ENCODE results near the gene SMARCAL1. TPM values are rescaled to one million over a fixed set of nuclear protein-coding genes. Genes with fewer than 3 reads are reported as not detected.
A peak's percentile ranks its signal among the peaks of the same experiment; 100 is the strongest.

Gene SMARCAL1
- total RNA-seq, 1 donor = 20.3 TPM

DNA sequence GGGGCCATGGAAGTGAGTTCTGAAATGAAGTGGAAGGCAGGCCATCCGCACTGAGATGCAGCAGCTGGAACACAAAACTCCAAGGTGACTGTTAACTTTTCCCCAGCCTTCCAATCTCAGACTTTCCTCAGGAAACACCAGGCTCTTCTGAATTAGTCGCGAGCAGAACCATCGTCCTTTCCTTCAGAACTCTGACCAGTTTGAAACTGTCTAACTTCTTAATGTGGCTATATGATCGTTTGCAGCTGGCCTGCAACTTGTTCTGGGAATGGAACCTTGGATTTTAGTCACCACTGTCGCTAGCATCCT is 85.7 kb downstream of the SMARCAL1 start:
- TF ChIP-seq, protein P1, sequence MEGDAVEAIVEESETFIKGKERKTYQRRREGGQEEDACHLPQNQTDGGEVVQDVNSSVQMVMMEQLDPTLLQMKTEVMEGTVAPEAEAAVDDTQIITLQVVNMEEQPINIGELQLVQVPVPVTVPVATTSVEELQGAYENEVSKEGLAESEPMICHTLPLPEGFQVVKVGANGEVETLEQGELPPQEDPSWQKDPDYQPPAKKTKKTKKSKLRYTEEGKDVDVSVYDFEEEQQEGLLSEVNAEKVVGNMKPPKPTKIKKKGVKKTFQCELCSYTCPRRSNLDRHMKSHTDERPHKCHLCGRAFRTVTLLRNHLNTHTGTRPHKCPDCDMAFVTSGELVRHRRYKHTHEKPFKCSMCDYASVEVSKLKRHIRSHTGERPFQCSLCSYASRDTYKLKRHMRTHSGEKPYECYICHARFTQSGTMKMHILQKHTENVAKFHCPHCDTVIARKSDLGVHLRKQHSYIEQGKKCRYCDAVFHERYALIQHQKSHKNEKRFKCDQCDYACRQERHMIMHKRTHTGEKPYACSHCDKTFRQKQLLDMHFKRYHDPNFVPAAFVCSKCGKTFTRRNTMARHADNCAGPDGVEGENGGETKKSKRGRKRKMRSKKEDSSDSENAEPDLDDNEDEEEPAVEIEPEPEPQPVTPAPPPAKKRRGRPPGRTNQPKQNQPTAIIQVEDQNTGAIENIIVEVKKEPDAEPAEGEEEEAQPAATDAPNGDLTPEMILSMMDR (IDR thresholded peaks at IDR 0.05; ENCODE audit: insufficient read depth, low read depth, low read length) = no peak
- peak overlapping the region; percentile 92 for H3K4me3 ChIP-seq (ENCODE audit: low read depth, low read length)
- DNase-seq (ENCODE audit: low read depth) = no peak

DNA sequence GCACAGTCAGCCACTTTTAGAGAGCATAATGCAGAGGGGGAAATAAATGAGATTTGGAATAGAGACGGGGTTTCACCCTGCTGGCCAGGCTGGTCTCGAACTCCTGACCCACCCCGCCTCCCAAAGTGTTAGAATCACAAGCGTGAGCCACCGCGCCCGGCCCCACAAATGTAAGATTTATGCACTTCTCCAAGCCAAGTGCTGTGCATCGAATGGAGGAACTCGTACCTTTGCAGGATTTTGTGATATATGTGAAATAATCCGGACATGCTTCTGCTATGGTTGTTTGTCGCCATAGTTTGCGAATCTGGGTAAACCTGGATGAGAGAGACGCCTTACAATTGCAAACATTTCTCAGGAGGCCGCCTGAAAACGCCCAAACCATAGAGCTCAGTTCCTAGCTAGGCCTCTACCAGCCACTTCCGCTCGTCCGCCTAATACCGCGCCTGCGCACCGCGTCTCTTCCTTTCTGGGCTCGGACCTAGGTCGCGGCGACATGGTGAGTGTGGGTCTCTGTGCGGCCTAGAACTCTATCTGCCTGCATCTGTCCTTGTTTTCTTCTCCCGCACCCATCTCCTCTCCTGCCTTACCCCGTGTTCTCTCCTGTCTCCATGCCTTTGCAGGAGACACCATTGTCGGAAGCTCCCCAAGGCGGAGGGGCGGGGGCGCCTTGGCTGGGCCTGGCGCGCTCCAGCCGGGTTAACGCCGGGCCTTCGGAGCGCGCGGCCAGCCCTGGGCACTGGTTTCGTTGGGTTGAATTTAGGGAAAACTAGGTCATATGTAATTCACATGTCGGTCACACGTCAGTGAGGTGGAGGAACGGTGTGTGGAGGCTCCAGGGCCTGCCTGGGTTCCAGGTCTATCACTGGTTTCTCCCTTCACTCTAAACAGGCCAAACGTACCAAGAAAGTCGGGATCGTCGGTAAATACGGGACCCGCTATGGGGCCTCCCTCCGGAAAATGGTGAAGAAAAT is 86.4 kb downstream of the SMARCAL1 start, which contains the start of gene RPL37A:
Gene RPL37A, plus strand, starts transcription at position 466 of the 974 bp plus-strand sequence. Its CDS starts 31 bp downstream, at position 497.
- TF ChIP-seq, protein P1 (IDR thresholded peaks at IDR 0.05; ENCODE audit: insufficient read depth, low read depth, low read length) = no peak
- peak; percentile 97 for DNase-seq (ENCODE audit: low read depth)
- peak within 1 kb of the TSS; percentile 92 for H3K4me3 ChIP-seq (ENCODE audit: low read depth, low read length)

- no peak for DNase-seq (ENCODE audit: low read depth)
- TF ChIP-seq, protein P1 (IDR thresholded peaks at IDR 0.05; ENCODE audit: insufficient read depth, low read depth, low read length) = no peak
- H3K4me3 ChIP-seq (ENCODE audit: low read depth, low read length) = peak overlapping the region; percentile 92
Observed at GRCh38 chr2:216499641-216500218, 87.4 kb downstream of the SMARCAL1 start.

DNA sequence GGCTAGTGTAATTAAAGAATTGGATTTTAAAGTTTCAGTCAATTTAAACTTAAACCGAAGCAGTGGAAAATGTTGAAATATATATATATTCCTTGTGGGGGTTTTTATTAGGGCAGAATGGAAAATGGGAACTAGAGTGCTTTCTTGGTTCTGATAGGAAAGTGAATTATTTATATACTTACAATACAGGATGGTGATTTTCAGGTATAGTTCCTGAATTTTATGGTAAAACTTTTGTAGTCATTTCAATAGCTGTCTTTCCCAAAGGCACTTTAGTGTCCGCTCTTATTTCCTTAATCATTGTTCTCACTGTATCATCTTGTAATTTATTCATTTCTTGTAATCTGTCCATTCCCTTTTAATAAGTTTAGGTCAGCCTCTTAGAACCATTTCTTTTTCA is 88.3 kb downstream of the SMARCAL1 start:
- peak overlapping the region; percentile 92 for H3K4me3 ChIP-seq (ENCODE audit: low read depth, low read length)
- TF ChIP-seq, protein P1 (IDR thresholded peaks at IDR 0.05; ENCODE audit: insufficient read depth, low read depth, low read length) = no peak
- DNase-seq (ENCODE audit: low read depth) = no peak

- no peak for DNase-seq (ENCODE audit: low read depth)
- no peak overlapping the region for H3K4me3 ChIP-seq (ENCODE audit: low read depth, low read length)
- TF ChIP-seq, protein P1 (IDR thresholded peaks at IDR 0.05; ENCODE audit: insufficient read depth, low read depth, low read length) = no peak
Observed at GRCh38 chr2:216501854-216502253, 89.6 kb downstream of the SMARCAL1 start.

- no peak overlapping the region for H3K4me3 ChIP-seq (ENCODE audit: low read depth, low read length)
- TF ChIP-seq, protein P1 (IDR thresholded peaks at IDR 0.05; ENCODE audit: insufficient read depth, low read depth, low read length) = no peak
- DNase-seq (ENCODE audit: low read depth) = no peak
Observed at GRCh38 chr2:216502381-216503158, 90.3 kb downstream of the SMARCAL1 start.

Measured in fibroblast of villous mesenchyme (primary cell).